HepG2 (cell line): Measurements from ENCODE around the gene ATG9A. TPM values are rescaled to one million over a fixed set of nuclear protein-coding genes. Genes with fewer than 3 reads are reported as not detected.

Experiments used
- CHCHD3 ChIP-seq: sonication (generic); formaldehyde crosslinking; IDR thresholded peaks from 2 replicates; pipeline ENCODE4 v1.8.0; 2022; ENCODE audit warnings: mild to moderate bottlenecking, missing genetic modification reagents, moderate library complexity
- CREB1 ChIP-seq, 2 experiments: fragments of 450-650 bp in 1 of 2; IDR thresholded peaks; 2 replicates each; pipeline ENCODE4 v1.6.1; 2016 to 2017; ENCODE audit warnings: control low read depth in 1 of 2, mild to moderate bottlenecking in 1 of 2, missing compliant biosample characterization in 1 of 2, missing genetic modification characterization in 1 of 2
- E2F1 ChIP-seq: sonication (generic); formaldehyde crosslinking; IDR thresholded peaks from 2 replicates; pipeline ENCODE4 v1.5.0; 2020; ENCODE audit warnings: missing genetic modification reagents
- GFI1 ChIP-seq: sonication (generic); formaldehyde crosslinking; IDR thresholded peaks from 2 replicates; pipeline ENCODE4 v1.5.0; 2020; ENCODE audit warnings: missing genetic modification reagents, mild to moderate bottlenecking, borderline replicate concordance
- NFYB ChIP-seq: sonication (generic); formaldehyde crosslinking; IDR thresholded peaks from 2 replicates; pipeline ENCODE4 v1.4.0; 2020; ENCODE audit warnings: missing genetic modification reagents
- RXRB ChIP-seq: IDR thresholded peaks from 2 replicates; pipeline ENCODE4 v1.6.1; 2016; ENCODE audit warnings: borderline replicate concordance, missing genetic modification reagents, missing compliant biosample characterization
- TGIF2 ChIP-seq: IDR thresholded peaks from 2 replicates; pipeline ENCODE4 v1.6.1; 2016; ENCODE audit warnings: control low read depth, missing compliant biosample characterization
- THAP7 ChIP-seq: sonication (generic); formaldehyde crosslinking; IDR thresholded peaks from 2 replicates; pipeline ENCODE4 v1.8.1; 2023; ENCODE audit warnings: mild to moderate bottlenecking, missing genetic modification reagents
- ZBTB43 ChIP-seq: sonication (generic); formaldehyde crosslinking; conservative IDR thresholded peaks from 2 replicates; pipeline ENCODE4 v1.4.0; 2020; ENCODE audit warnings: missing genetic modification reagents
- ZC3H13 ChIP-seq: sonication (generic); formaldehyde crosslinking; IDR thresholded peaks from 2 replicates; pipeline ENCODE4 v1.8.1; 2023; ENCODE audit warnings: mild to moderate bottlenecking, missing genetic modification reagents, moderate library complexity
- ZFP1 ChIP-seq: IDR thresholded peaks from 2 replicates; pipeline ENCODE4 v1.6.1; 2016
- ZGPAT ChIP-seq: IDR thresholded peaks from 2 replicates; pipeline ENCODE4 v1.6.1; 2016; ENCODE audit warnings: mild to moderate bottlenecking
- ZNF343 ChIP-seq: sonication (generic); formaldehyde crosslinking; IDR thresholded peaks from 2 replicates; pipeline ENCODE4 v1.4.0; 2020; ENCODE audit warnings: mild to moderate bottlenecking, missing genetic modification reagents
- ZNF770 ChIP-seq: sonication (generic); formaldehyde crosslinking; IDR thresholded peaks from 2 replicates; pipeline ENCODE4 v1.5.0; 2020; ENCODE audit warnings: mild to moderate bottlenecking, missing genetic modification reagents
- ZNF839 ChIP-seq: sonication (generic); formaldehyde crosslinking; IDR thresholded peaks from 2 replicates; pipeline ENCODE4 v1.4.0; 2020; ENCODE audit warnings: missing genetic modification reagents, mild to moderate bottlenecking, borderline replicate concordance
- polyA plus RNA-seq, 8 experiments: library from polyadenylated mRNA; depleted of rRNA in 3 of 8; stranded (reverse) in 7 of 8; unstranded in 1 of 8; fragments of >200 nt; fragmentation: Illumina TruSeq in 4 of 8; extraction: Trizol in 4 of 8; gene quantifications; 2 replicates each; pipeline versions ENCODE4 v1.2.1 to v1.2.3, GENCODE V29; 2011 to 2016; ENCODE audit warnings: low read depth in 4 of 8, missing spikeins in 1 of 8, mixed read lengths in 1 of 8; ENCODE audit not compliant: insufficient read depth in 1 of 8
- total RNA-seq, 5 experiments: library from RNA; depleted of rRNA; stranded (reverse); fragments of >200 nt; fragmentation: Illumina TruSeq; extraction: Trizol; gene quantifications; 2 replicates each; pipeline ENCODE4 v1.2.3, GENCODE V29; 2016; ENCODE audit warnings: low read depth in 1 of 5
- TF ChIP-seq, protein P1 (sequence below): sonication (generic); formaldehyde crosslinking; IDR thresholded peaks from 2 replicates; pipeline ENCODE4 v1.8.0; 2022; ENCODE audit warnings: missing genetic modification reagents, mild to moderate bottlenecking, moderate library complexity, borderline replicate concordance

The ATG9A gene
- total and polyA plus RNA-seq, 2 of the 13 experiments (the other 11 are each of a cell fraction or from before 2014, with no cell fraction given) = 35.0 to 131 TPM

GRCh38 chr2:219253753-219254589 is 24.5 kb upstream of the ATG9A start, which contains the start of gene TUBA4A (continued):
- 0 out of 2 replicates have a peak, but pooled peaks have one; percentile 24 for TF ChIP-seq ZBTB43 (CRISPR knock-in tag)
- peak; percentile 78; the same call in 1 of the 2 replicates for TF ChIP-seq ZNF343
- 0 out of 2 replicates have a peak, but pooled peaks have one; percentile 25 for TF ChIP-seq ZC3H13
- TF ChIP-seq ZFP1 (CRISPR knock-in tag) = no peak
- no peak for TF ChIP-seq CREB1 (IDR thresholded peaks at IDR 0.05)
- TF ChIP-seq CREB1 (CRISPR knock-in tag; IDR thresholded peaks at IDR 0.05) = no peak
- peak; percentile 53; the same call in 1 of the 2 replicates for TF ChIP-seq CHCHD3 (CRISPR knock-in tag)
- peak; percentile 73 for TF ChIP-seq ZNF770 (CRISPR knock-in tag)
- no peak for TF ChIP-seq ZNF839 (CRISPR knock-in tag)
- TF ChIP-seq RXRB (CRISPR knock-in tag) = no peak; the same call in 1 of the 2 replicates
- peak; percentile 59; the same call in 1 of the 2 replicates for TF ChIP-seq THAP7 (CRISPR knock-in tag)
- TF ChIP-seq, protein P1, sequence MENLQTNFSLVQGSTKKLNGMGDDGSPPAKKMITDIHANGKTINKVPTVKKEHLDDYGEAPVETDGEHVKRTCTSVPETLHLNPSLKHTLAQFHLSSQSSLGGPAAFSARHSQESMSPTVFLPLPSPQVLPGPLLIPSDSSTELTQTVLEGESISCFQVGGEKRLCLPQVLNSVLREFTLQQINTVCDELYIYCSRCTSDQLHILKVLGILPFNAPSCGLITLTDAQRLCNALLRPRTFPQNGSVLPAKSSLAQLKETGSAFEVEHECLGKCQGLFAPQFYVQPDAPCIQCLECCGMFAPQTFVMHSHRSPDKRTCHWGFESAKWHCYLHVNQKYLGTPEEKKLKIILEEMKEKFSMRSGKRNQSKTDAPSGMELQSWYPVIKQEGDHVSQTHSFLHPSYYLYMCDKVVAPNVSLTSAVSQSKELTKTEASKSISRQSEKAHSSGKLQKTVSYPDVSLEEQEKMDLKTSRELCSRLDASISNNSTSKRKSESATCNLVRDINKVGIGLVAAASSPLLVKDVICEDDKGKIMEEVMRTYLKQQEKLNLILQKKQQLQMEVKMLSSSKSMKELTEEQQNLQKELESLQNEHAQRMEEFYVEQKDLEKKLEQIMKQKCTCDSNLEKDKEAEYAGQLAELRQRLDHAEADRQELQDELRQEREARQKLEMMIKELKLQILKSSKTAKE = no peak
- peak; percentile 71 for TF ChIP-seq ZGPAT (CRISPR knock-in tag)
- 0 out of 2 replicates have a peak, but pooled peaks have one; percentile 58 for TF ChIP-seq TGIF2
- peak; percentile 75; the same call in 1 of the 2 replicates for TF ChIP-seq E2F1
- TF ChIP-seq NFYB (CRISPR knock-in tag) = peak; percentile 52
- 0 out of 2 replicates have a peak, but pooled peaks have one; percentile 37 for TF ChIP-seq GFI1 (CRISPR knock-in tag)
